HepG2 (cell line): ENCODE data around the gene FBF1.

ENCODE experiments used
- ARNTL ChIP-seq: sonication (generic); formaldehyde crosslinking; IDR thresholded peaks from 2 replicates; pipeline ENCODE4 v1.4.0; 2020; ENCODE audit warnings: mild to moderate bottlenecking, missing genetic modification reagents
- NFATC3 ChIP-seq: sonication (generic); formaldehyde crosslinking; IDR thresholded peaks from 2 replicates; pipeline ENCODE4 v1.5.1; 2020; ENCODE audit warnings: mild to moderate bottlenecking, missing genetic modification reagents

DNA sequence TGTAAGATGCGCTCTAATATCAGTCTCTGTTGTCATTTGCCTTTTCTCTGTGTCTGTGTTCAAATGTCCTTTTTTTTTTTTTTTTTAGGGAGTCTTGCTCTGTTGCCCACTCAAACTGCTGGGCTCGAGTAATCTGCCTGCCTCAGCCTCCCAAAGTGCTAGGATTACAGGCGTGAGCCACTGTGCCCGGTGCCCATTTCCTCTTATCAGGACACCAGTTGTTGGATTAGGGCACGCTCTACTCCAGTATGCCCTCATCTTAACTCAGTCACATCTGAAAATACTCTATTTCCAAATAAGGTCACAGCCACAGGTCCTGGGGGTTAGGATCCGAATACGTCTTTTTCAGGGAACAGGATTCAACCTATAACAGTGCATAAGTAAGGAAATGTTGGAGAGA lies 60.6 kb downstream of the FBF1 start:
- TF ChIP-seq NFATC3 (CRISPR knock-in tag) (no peak), ARNTL (CRISPR knock-in tag) (no peak)
